Ovary (tissue), 3 donors: ENCODE results near the gene ARHGEF37.
"Not testable (repeated sequence)": the region's sequence is repeated elsewhere in the genome, so short reads cannot be mapped to it uniquely, and the experiment has no call there.

Experiments
- CTCF ChIP-seq, 3 donors: fragments of 450-650 bp in 2 of 3; fragments of 200-600 bp in 1 of 3; IDR thresholded peaks; one replicate each; pipeline versions ENCODE4 v1.5.1 to v1.8.0; 2016 to 2022; ENCODE audit warnings: antibody characterized with exemption in 3 of 3, mild to moderate bottlenecking in 1 of 3
- POLR2A ChIP-seq: fragments of 450-650 bp; IDR thresholded peaks from one replicate; pipeline ENCODE4 v1.6.1; 2017; ENCODE audit warnings: antibody characterized with exemption, mild to moderate bottlenecking, moderate library complexity
- donor health status: DM: no; HTN: no; CAD: no.

- not testable (repeated sequence) for TF ChIP-seq POLR2A; CTCF (IDR thresholded peaks at IDR 0.05)
Observed at GRCh38 chr5:149669273-149669672, 88.0 kb downstream of the ARHGEF37 start.
